HCT116 (cell line): ENCODE measurements around the gene COL23A1. TPM values are rescaled to one million over a fixed set of nuclear protein-coding genes. Genes with fewer than 3 reads are reported as not detected.

Experiments
- ATAC-seq: fragments of 200-7000 bp; cut with Tn5 transposase; 2 replicates; pipeline ENCODE4 v1.9.1; 2020; ENCODE audit warnings: mild to moderate bottlenecking, moderate library complexity
- BruUV-seq: library from RNA; stranded (reverse); fragments of 400-500 nt; replicated peaks from 2 replicates; lab custom pipeline; 2021; lab: Mats Ljungman, UMichigan
- CTCF ChIA-PET: fragments of 300-600 bp; sonication (Branson Sonifier 250); formaldehyde crosslinking; loops from one replicate; lab custom pipeline; 2021; ENCODE audit warnings: antibody characterized with exemption; lab: Charles Lee
- POLR2A ChIA-PET: fragments of 300-600, 350-600 bp; sonication (Branson Sonifier 250); formaldehyde crosslinking; loops from one replicate; lab custom pipeline; 2021; ENCODE audit warnings: antibody characterized with exemption; lab: Charles Lee
- RAD21 ChIA-PET, 2 experiments: fragments of 300-600 bp; sonication (Branson Sonifier 250); formaldehyde crosslinking; loops; one replicate each; lab custom pipeline; 2023; ENCODE audit warnings: low total read pairs in 2 of 2; ENCODE audit not compliant: uncharacterized antibody in 2 of 2, unreplicated experiment in 2 of 2, low non-redundant PET in 1 of 2; lab: Charles Lee
- DNase-seq: peaks from one replicate; pipeline ENCODE4 v3.0.0-alpha.2; 2010; ENCODE audit warnings: low read depth, low spot score
- H2AFZ ChIP-seq: fragments of 200-600 bp; shearing (Covaris generic), sonication (generic); 2 replicates; pipeline ENCODE4 v1.6.1; 2017; ENCODE audit warnings: low read depth, mixed run types, mixed read lengths, antibody characterized with exemption, low read length; ENCODE audit not compliant: poor library complexity, severe bottlenecking
- H3K27ac ChIP-seq: 2 replicates; pipeline ENCODE4 v1.5.1; 2012; ENCODE audit warnings: low read depth, low read length
- H3K27me3 ChIP-seq: fragments of 200-600 bp; sonication (generic); 2 replicates; pipeline ENCODE4 v1.6.1; 2016; ENCODE audit warnings: mixed run types, low read length, mixed read lengths; ENCODE audit not compliant: insufficient read depth
- H3K36me3 ChIP-seq, 2 experiments: fragments of 200-500 bp in 1 of 2; fragments of 200-600 bp in 1 of 2; sonication (Bioruptor generic) in 1 of 2; sonication (generic) in 1 of 2; 2 replicates each; pipeline versions ENCODE4 v1.5.1 to v1.6.1; 2014 to 2016; ENCODE audit warnings: low read length in 2 of 2, inconsistent platforms in 1 of 2, mixed read lengths in 1 of 2, mixed run types in 1 of 2; ENCODE audit not compliant: insufficient read depth in 2 of 2, control insufficient read depth in 1 of 2
- H3K4me1 ChIP-seq, 2 experiments: fragments of 200-600 bp in 1 of 2; sonication (generic) in 1 of 2; 2 replicates each; pipeline versions ENCODE4 v1.5.1 to v1.6.1; 2012 to 2017; ENCODE audit warnings: low read length in 2 of 2, inconsistent platforms in 1 of 2, mild to moderate bottlenecking in 1 of 2, mixed read lengths in 1 of 2, mixed run types in 1 of 2, moderate library complexity in 1 of 2; ENCODE audit not compliant: insufficient read depth in 2 of 2, control insufficient read depth in 1 of 2
- H3K4me2 ChIP-seq: fragments of 200-600 bp; sonication (generic); 2 replicates; pipeline ENCODE4 v1.6.1; 2017; ENCODE audit warnings: mixed run types, low read length, mixed read lengths
- H3K4me3 ChIP-seq, 2 experiments: fragments of 200-600 bp in 1 of 2; sonication (generic) in 1 of 2; replicated peaks in 1 of 2; 2 replicates each; pipeline ENCODE4 v1.5.1; 2011 to 2016; ENCODE audit warnings: low read length in 2 of 2, control low read depth in 1 of 2, low read depth in 1 of 2, mild to moderate bottlenecking in 1 of 2, mixed read lengths in 1 of 2, mixed run types in 1 of 2
- H3K79me2 ChIP-seq: fragments of 200-600 bp; sonication (generic); 2 replicates; pipeline ENCODE4 v1.6.1; 2017; ENCODE audit warnings: mild to moderate bottlenecking, mixed run types, low read length, moderate library complexity, mixed read lengths; ENCODE audit not compliant: insufficient read depth
- H3K9ac ChIP-seq: fragments of 200-600 bp; sonication (generic); 2 replicates; pipeline ENCODE4 v1.6.1; 2016; ENCODE audit warnings: low read length, mixed read lengths
- H3K9me2 ChIP-seq: fragments of 200-600 bp; sonication (generic), shearing (Covaris generic); 2 replicates; pipeline ENCODE4 v1.6.1; 2017; ENCODE audit warnings: mixed run types, mild to moderate bottlenecking, moderate library complexity; ENCODE audit not compliant: insufficient read depth
- H3K9me3 ChIP-seq, 2 experiments: fragments of 200-500 bp in 1 of 2; fragments of 200-600 bp in 1 of 2; sonication (Bioruptor generic) in 1 of 2; sonication (generic) in 1 of 2; 2 replicates each; pipeline ENCODE4 v1.6.1; 2014 to 2017; ENCODE audit warnings: low read length in 2 of 2, mixed read lengths in 2 of 2, inconsistent platforms in 1 of 2, low read depth in 1 of 2, mild to moderate bottlenecking in 1 of 2, mixed run types in 1 of 2, moderate library complexity in 1 of 2; ENCODE audit not compliant: control insufficient read depth in 1 of 2, insufficient read depth in 1 of 2
- H4K20me1 ChIP-seq: fragments of 200-600 bp; sonication (generic), shearing (Covaris generic); 2 replicates; pipeline ENCODE4 v1.6.1; 2017; ENCODE audit warnings: mixed run types, mild to moderate bottlenecking, moderate library complexity; ENCODE audit not compliant: insufficient read depth
- CBX3 ChIP-seq: IDR thresholded peaks from 2 replicates; pipeline ENCODE4 v1.6.1; 2012; ENCODE audit warnings: low read depth
- ELF1 ChIP-seq: IDR thresholded peaks from 2 replicates; pipeline ENCODE4 v1.6.1; 2012; ENCODE audit warnings: low read depth, borderline replicate concordance
- EZH2 ChIP-seq: fragments of 200-600 bp; sonication (generic); IDR thresholded peaks from 2 replicates; pipeline ENCODE4 v1.6.1; 2017; ENCODE audit warnings: antibody characterized with exemption, mixed run types
- EZH2phosphoT487 ChIP-seq: fragments of 200-600 bp; IDR thresholded peaks from 2 replicates; pipeline ENCODE4 v1.6.1; 2018; ENCODE audit warnings: antibody characterized with exemption, borderline replicate concordance
- FOSL1 ChIP-seq: IDR thresholded peaks from 2 replicates; pipeline ENCODE4 v1.6.1; 2012; ENCODE audit warnings: low read depth
- JUND ChIP-seq: IDR thresholded peaks from 2 replicates; pipeline ENCODE4 v1.6.1; 2012
- POLR2A ChIP-seq: IDR thresholded peaks from 2 replicates; pipeline ENCODE4 v1.7.0; 2011; ENCODE audit warnings: borderline replicate concordance; ENCODE audit not compliant: insufficient read depth, insufficient read length; ENCODE audit errors: extremely low read depth
- SIN3A ChIP-seq: IDR thresholded peaks from 2 replicates; pipeline ENCODE4 v1.6.1; 2012; ENCODE audit warnings: low read depth
- SP1 ChIP-seq: IDR thresholded peaks from 2 replicates; pipeline ENCODE4 v1.6.1; 2012; ENCODE audit warnings: low read depth
- SRF ChIP-seq: IDR thresholded peaks from 2 replicates; pipeline ENCODE4 v1.6.1; 2012; ENCODE audit warnings: low read depth
- TCF7L2 ChIP-seq: IDR thresholded peaks from 2 replicates; pipeline ENCODE4 v1.7.0; 2011; ENCODE audit warnings: borderline replicate concordance, inconsistent platforms; ENCODE audit not compliant: insufficient read depth, insufficient read length; ENCODE audit errors: extremely low read depth
- YY1 ChIP-seq: IDR thresholded peaks from 2 replicates; pipeline ENCODE4 v1.6.1; 2011; ENCODE audit warnings: low read length, low read depth, moderate library complexity, mild to moderate bottlenecking; ENCODE audit not compliant: insufficient replicate concordance; ENCODE audit errors: extremely low read depth
- ZFX ChIP-seq: fragments of 450-650 bp; IDR thresholded peaks from 2 replicates; pipeline ENCODE4 v1.6.1; 2017
- intact Hi-C: fragments of 100-400 bp; cut with micrococcal nuclease; formaldehyde crosslinking; loops from 2 replicates; pipeline ENCODE4 v1.10.0; 2022
- total RNA-seq: library from RNA; stranded (reverse); gene quantifications from one replicate; pipeline ENCODE4 v1.2.1, GENCODE V29; 2021; ENCODE audit not compliant: unreplicated experiment
- TF ChIP-seq, protein P1 (sequence below): IDR thresholded peaks from 2 replicates; pipeline ENCODE4 v1.6.1; 2012
- TF ChIP-seq, protein P2 (sequence below), 3 experiments: fragments of 200-600 bp in 1 of 3; sonication (generic) in 1 of 3; IDR thresholded peaks in 2 of 3; conservative IDR thresholded peaks in 1 of 3; 2 replicates each; pipeline ENCODE4 v1.5.1; 2012 to 2017; ENCODE audit warnings: low read depth in 2 of 3, low read length in 2 of 3, antibody characterized with exemption in 1 of 3, borderline replicate concordance in 1 of 3, control low read depth in 1 of 3, mild to moderate bottlenecking in 1 of 3, mixed read lengths in 1 of 3, mixed run types in 1 of 3, moderate library complexity in 1 of 3; ENCODE audit not compliant: insufficient read depth in 1 of 3
- TF ChIP-seq, protein P3 (sequence below): IDR thresholded peaks from 2 replicates; pipeline ENCODE4 v1.6.1; 2012; ENCODE audit warnings: low read depth

COL23A1 gene
- total RNA-seq, 1 experiment from 2014 or later: not detected

DNA sequence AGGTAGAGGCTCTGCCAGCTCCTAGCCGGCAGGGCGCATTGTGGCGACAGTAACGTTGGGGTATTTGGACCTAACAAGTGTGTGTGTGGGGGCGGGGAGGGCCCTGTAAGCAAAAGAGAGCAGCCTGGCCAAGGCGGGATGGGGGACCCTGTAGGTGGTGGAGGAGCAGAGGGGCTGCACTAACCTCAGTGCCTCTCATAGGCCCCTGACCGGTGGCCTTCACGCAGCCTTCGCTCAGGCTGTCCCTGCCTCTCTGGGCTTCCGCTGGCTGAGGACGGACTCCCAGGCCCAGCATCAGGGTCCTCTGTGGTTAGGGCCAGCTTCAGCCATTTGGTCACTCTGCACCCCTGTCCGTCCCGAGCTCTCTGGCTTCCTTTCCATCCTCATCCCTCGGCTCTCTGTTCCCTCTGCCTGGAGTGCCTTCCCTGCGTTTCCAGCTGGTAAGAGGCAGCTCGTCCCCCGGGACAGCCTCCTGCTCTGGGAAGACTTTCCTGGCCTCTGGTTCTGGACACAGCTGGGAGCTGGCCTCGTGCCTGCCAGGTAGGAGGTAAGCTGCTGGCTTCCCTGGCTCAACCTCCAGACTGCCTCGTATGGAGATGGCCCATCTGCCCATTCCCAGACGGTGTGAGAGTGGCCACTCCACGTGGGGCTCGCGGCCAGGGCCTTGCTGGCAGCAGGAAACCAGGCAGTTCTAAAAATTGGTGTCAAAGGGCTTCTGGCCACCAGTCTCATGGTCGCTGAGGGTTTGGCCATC lies 318.3 kb downstream of the COL23A1 start:
- no peak overlapping the region for H2AFZ ChIP-seq
- no peak overlapping the region for H3K27ac ChIP-seq
- no peak for TF ChIP-seq ZFX
- TF ChIP-seq, protein P1, sequence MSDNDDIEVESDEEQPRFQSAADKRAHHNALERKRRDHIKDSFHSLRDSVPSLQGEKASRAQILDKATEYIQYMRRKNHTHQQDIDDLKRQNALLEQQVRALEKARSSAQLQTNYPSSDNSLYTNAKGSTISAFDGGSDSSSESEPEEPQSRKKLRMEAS: no peak
- TF ChIP-seq FOSL1: no peak
- no peak for TF ChIP-seq SP1
- no peak for TF ChIP-seq ELF1
- TF ChIP-seq CBX3: no peak
- no peak for TF ChIP-seq EZH2phosphoT487
- TF ChIP-seq JUND: no peak
- TF ChIP-seq, protein P2, sequence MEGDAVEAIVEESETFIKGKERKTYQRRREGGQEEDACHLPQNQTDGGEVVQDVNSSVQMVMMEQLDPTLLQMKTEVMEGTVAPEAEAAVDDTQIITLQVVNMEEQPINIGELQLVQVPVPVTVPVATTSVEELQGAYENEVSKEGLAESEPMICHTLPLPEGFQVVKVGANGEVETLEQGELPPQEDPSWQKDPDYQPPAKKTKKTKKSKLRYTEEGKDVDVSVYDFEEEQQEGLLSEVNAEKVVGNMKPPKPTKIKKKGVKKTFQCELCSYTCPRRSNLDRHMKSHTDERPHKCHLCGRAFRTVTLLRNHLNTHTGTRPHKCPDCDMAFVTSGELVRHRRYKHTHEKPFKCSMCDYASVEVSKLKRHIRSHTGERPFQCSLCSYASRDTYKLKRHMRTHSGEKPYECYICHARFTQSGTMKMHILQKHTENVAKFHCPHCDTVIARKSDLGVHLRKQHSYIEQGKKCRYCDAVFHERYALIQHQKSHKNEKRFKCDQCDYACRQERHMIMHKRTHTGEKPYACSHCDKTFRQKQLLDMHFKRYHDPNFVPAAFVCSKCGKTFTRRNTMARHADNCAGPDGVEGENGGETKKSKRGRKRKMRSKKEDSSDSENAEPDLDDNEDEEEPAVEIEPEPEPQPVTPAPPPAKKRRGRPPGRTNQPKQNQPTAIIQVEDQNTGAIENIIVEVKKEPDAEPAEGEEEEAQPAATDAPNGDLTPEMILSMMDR (IDR thresholded peaks at IDR 0.05 in 2 of 3, conservative IDR thresholded peaks at IDR 0.05 in 1 of 3; ENCODE audit: borderline replicate concordance in 1 of 3, insufficient read depth in 1 of 3, low read depth in 2 of 3, low read length in 2 of 3): no peak
- no peak for TF ChIP-seq TCF7L2
- TF ChIP-seq EZH2: no peak
- no peak for TF ChIP-seq YY1
- TF ChIP-seq SIN3A: no peak
- TF ChIP-seq POLR2A: no peak
- no peak for TF ChIP-seq SRF
- TF ChIP-seq, protein P3, sequence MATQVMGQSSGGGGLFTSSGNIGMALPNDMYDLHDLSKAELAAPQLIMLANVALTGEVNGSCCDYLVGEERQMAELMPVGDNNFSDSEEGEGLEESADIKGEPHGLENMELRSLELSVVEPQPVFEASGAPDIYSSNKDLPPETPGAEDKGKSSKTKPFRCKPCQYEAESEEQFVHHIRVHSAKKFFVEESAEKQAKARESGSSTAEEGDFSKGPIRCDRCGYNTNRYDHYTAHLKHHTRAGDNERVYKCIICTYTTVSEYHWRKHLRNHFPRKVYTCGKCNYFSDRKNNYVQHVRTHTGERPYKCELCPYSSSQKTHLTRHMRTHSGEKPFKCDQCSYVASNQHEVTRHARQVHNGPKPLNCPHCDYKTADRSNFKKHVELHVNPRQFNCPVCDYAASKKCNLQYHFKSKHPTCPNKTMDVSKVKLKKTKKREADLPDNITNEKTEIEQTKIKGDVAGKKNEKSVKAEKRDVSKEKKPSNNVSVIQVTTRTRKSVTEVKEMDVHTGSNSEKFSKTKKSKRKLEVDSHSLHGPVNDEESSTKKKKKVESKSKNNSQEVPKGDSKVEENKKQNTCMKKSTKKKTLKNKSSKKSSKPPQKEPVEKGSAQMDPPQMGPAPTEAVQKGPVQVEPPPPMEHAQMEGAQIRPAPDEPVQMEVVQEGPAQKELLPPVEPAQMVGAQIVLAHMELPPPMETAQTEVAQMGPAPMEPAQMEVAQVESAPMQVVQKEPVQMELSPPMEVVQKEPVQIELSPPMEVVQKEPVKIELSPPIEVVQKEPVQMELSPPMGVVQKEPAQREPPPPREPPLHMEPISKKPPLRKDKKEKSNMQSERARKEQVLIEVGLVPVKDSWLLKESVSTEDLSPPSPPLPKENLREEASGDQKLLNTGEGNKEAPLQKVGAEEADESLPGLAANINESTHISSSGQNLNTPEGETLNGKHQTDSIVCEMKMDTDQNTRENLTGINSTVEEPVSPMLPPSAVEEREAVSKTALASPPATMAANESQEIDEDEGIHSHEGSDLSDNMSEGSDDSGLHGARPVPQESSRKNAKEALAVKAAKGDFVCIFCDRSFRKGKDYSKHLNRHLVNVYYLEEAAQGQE: no peak
- H3K9me2 ChIP-seq: no peaks in the 10 kb centered on the region
- H3K4me3 ChIP-seq: no peak overlapping the region
- ChIA-PET CTCF (no interaction called here), RAD21 (no interaction called here), POLR2A (no interaction called here)
- H3K4me1 ChIP-seq: no peaks in the 10 kb centered on the region
- no peaks in the 10 kb centered on the region for H3K27me3 ChIP-seq
- intact Hi-C loops: no loop called here
- no peaks in the 10 kb centered on the region for H3K36me3 ChIP-seq
- H3K4me2 ChIP-seq: no peak overlapping the region
- H3K79me2 ChIP-seq: no peaks in the 10 kb centered on the region
- peaks cover 8% of the 10 kb centered on the region in 2 experiments; a peak in 2 of 4 replicates for H3K9me3 ChIP-seq
- no TSS peak for BruUV-seq
- DNase-seq (no peak), ATAC-seq (no peak)
- H4K20me1 ChIP-seq: no peaks in the 10 kb centered on the region
- no peak overlapping the region for H3K9ac ChIP-seq
